Measurements from ENCODE around the gene PRR14.
A peak's percentile ranks its signal among the peaks of the same experiment; 100 is the strongest.
"Not testable (repeated sequence)": the region's sequence is repeated elsewhere in the genome, so short reads cannot be mapped to it uniquely, and the experiment has no call there.

Gene PRR14

GRCh38 chr16:30696646-30697045 is 45.9 kb downstream of the PRR14 start:
- DNase-seq = not testable (repeated sequence)

GRCh38 chr16:30697264-30698138 is 46.7 kb downstream of the PRR14 start:
- no peak for DNase-seq

DNA sequence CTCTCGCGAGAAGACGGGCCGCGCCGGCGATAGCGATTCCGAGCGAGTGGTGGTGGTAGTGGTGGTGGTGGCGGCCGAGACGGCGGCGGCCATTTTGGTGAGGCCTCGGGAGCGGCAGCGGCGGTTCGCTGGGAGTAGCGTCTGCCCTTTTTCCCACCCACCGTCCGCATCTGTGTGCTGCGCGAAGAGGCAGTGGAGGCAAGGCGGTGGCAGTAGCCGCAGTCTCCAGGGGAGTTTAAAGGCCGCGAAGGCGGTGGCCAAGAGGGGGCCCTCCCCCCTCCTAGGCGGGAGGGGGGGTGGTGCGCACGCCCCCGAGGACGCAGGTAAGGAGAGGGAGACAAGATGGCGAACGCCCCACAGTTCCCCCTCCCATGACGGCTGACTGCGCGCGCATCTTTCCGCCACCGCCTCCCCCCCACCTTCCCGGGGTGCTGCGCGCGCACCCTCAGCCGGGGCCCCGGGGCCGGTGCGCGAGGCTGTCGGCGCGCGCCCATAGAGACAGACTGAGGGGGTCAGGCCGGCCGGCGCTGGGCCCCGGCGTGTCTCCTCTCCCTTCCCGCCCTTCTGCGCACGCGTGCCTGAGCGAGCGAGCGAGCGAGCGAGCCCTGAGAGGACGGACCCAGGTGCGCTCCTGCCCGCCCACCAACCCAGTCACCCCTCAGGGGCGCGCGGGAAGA is 47.5 kb downstream of the PRR14 start:
- DNase-seq = peak; percentile 88

DNA sequence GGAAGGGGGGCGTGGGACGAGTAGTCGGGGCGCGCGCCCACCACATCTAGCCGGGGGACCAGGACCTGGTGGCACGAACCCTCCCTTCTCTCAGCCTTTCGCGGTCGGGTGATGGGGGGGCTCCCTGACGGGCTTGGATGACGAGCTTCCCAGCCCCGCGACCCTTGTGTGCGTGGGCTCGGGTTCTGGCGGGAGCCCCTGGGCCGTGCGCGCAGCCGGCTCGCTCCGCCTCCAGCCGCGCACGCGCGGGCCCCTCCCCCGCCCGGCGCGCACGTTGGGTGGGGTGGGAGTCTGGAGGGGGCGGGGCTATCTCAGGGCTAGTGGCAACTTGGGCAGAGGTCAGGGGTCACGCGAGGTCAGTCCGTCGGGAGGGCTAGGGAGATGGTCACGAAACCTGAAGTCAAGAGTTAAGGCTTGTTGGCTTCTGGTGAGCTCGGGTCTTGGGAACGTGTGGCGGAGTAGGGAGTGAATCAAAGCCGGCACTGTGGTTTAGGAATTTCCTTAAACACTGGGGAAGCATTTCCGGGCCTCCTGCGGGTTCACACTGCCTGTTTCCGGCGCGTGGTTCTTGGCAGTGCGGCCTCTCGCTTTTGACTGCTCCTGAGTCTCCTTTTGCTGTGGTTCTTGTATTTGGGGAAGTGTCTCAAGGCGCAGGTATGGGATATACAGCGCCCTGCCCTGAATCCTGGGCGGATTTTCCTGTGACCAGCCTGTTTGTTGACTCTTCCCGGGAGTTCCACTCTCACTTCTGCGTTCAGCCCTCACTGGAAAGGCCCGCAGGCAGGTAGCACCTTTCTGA is 48.3 kb downstream of the PRR14 start, which contains the start of gene SRCAP:
TSS of gene SRCAP (plus strand) at position 356 of the 799 bp plus-strand sequence. CDS start 1,654 bp downstream, outside the sequence.
- peak; percentile 52 for DNase-seq

DNA sequence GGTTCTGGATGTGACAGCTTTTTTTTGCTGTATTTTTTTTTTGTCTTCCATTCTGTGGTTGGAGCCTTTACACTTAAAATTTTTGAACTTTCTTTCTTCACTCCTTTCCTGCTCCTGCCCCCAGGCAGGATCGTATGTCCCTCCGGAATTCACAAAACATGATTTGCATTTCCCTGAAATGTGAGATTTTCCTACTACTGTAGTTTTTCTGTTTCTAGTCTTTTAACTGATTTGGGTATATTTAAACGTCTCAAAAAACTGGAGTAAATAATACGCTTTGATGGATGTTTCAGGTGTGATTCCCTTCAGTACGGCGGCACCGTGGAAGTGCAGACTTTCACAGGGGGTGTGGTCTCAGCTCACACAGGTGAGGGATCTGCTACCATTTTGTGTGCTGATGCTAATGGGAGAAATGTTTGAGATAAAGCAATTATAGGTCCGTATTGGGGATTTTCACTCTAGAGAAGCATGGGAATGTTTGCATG is 48.9 kb downstream of the PRR14 start:
- DNase-seq = no peak

- DNase-seq = no peak
Observed at GRCh38 chr16:30700491-30700890, 49.7 kb downstream of the PRR14 start.

- no peak for DNase-seq
Observed at GRCh38 chr16:30700971-30701370, 50.2 kb downstream of the PRR14 start.

GRCh38 chr16:30703071-30703470 is 52.3 kb downstream of the PRR14 start:
- not testable (repeated sequence) for DNase-seq

DNA sequence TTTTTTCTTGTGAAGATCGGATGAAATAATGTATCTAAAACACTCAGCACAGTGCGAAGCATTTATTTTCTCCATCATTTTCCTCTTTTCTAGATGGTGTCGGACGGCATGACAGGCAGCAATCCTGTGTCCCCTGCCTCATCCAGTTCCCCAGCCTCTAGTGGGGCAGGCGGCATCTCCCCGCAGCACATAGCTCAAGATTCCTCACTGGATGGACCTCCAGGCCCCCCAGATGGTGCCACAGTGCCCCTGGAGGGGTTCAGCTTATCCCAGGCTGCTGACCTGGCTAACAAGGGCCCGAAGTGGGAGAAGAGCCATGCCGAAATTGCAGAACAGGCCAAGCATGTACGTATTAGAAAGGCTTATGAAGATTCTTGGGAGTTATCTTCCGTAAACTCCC is 53.2 kb downstream of the PRR14 start:
- no peak for DNase-seq

All from NCI-H526 treated with DMSO at 0.1 percent for 48 hours (cell line).